ENCODE results near the gene TBX19.
A peak's percentile ranks its signal among the peaks of the same experiment; 100 is the strongest.

TBX19 gene

GRCh38 chr1:168324745-168325425, 44.2 kb downstream of the TBX19 start:
- no peak for DNase-seq

GRCh38 chr1:168328731-168329364, 48.2 kb downstream of the TBX19 start:
- no peak for DNase-seq

GRCh38 chr1:168330285-168330684, 49.6 kb downstream of the TBX19 start:
- DNase-seq, result no peak

- DNase-seq, result no peak
Observed at GRCh38 chr1:168331569-168331968, 50.9 kb downstream of the TBX19 start.

GRCh38 chr1:168333562-168334276, 53.0 kb downstream of the TBX19 start:
- no peak for DNase-seq

GRCh38 chr1:168335500-168335899, 54.8 kb downstream of the TBX19 start:
- DNase-seq, result no peak

GRCh38 chr1:168338589-168339503, 58.2 kb downstream of the TBX19 start:
- DNase-seq, result no peak

GRCh38 chr1:168340781-168341482, 60.3 kb downstream of the TBX19 start:
- DNase-seq, result no peak

GRCh38 chr1:168341483-168341975, 60.9 kb downstream of the TBX19 start:
- no peak for DNase-seq

- peak; percentile 74 for DNase-seq
Observed at GRCh38 chr1:168342572-168343280, 62.0 kb downstream of the TBX19 start.

- no peak for DNase-seq
Observed at GRCh38 chr1:168343566-168343965, 62.9 kb downstream of the TBX19 start.

- no peak for DNase-seq
Observed at GRCh38 chr1:168344517-168344916, 63.8 kb downstream of the TBX19 start.

- no peak for DNase-seq
Observed at GRCh38 chr1:168345939-168346338, 65.3 kb downstream of the TBX19 start.

- DNase-seq, result no peak
Observed at GRCh38 chr1:168347630-168348029, 67.0 kb downstream of the TBX19 start.

GRCh38 chr1:168348146-168348709, 67.6 kb downstream of the TBX19 start:
- DNase-seq, result no peak

GRCh38 chr1:168354335-168355269, 73.9 kb downstream of the TBX19 start:
- peak; percentile 34 for DNase-seq

- no peak for DNase-seq
Observed at GRCh38 chr1:168360151-168361021, 79.7 kb downstream of the TBX19 start.

GRCh38 chr1:168361252-168361651, 80.6 kb downstream of the TBX19 start:
- no peak for DNase-seq

GRCh38 chr1:168362991-168363390, 82.3 kb downstream of the TBX19 start:
- DNase-seq, result no peak
